GM19455 (cell line): ENCODE measurements around the gene ATG101.

Source experiments
- ATAC-seq: cut with Tn5 transposase; IDR thresholded peaks from one replicate; pipeline ENCODE4 v1.9.1; 2021; ENCODE audit not compliant: unreplicated experiment

ATG101 gene

DNA sequence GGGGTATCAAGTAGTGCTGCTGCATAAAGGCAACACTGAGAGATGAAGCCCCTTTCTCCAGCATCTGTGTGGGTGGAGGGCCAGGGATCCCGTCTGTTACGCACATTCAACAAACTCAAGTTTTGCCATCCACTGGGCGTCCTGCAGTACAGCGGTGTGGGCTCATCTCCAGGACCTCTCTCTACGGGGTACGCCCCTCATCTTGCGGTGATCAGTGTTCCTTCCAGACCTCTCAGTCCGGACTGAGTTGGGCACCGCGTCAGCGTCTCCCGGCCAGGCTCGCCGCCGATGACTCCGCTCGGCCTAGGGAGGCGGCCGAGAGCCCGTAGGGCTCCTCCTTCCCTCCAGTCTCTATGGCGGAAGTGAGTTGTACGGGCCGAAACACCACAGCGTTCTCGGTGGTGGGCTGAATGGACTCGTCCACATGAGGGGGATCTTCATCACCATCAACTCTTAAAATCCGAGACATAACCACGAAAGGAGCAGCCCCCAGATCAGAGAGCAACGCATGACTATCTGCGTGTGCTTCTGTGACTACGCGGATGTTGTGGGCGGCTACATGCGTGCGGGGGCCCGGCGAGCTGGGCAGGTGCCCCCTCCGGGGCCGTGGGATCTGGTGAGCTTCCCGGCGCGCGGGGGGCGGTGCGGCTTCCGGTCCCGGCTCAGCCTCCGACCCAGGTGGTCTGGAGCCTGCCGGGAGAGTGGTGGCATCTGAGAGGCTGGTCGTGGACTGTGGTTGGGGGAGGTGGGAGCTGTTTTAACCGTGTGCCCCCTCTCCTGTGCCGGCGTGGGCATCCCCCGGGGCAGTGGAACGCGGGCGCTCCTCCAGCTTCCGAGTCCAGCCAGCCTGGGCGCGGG lies at the start of gene ATG101:
ATG101 (plus strand) TSS at position 652 of the 858 bp plus-strand sequence. CDS start 3,673 bp downstream, outside the sequence.
- ATAC-seq: peak; percentile 96

GRCh38 chr12:52020539-52021336 lies 49.0 kb upstream of the ATG101 start:
- ATAC-seq: no peak

DNA sequence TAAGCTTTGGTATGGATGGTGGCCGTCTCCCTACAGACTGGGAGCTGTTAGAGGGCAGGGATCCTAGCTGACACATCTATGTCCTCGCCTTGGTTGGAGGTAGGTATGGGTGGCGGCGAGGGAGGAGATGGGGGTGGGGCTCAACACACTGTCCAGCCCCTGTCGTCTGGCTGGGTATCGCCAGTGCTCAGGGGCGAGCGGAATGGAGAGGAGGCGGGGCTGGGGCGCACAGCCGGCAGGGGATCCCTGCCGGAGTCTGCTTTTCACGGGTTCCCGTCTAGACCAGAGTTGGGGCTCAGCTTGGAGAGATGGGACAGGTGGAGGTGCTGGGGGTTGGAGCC lies 47.0 kb upstream of the ATG101 start:
- ATAC-seq: no peak

GRCh38 chr12:52023182-52023975 lies 46.4 kb upstream of the ATG101 start:
- ATAC-seq: no peak

DNA sequence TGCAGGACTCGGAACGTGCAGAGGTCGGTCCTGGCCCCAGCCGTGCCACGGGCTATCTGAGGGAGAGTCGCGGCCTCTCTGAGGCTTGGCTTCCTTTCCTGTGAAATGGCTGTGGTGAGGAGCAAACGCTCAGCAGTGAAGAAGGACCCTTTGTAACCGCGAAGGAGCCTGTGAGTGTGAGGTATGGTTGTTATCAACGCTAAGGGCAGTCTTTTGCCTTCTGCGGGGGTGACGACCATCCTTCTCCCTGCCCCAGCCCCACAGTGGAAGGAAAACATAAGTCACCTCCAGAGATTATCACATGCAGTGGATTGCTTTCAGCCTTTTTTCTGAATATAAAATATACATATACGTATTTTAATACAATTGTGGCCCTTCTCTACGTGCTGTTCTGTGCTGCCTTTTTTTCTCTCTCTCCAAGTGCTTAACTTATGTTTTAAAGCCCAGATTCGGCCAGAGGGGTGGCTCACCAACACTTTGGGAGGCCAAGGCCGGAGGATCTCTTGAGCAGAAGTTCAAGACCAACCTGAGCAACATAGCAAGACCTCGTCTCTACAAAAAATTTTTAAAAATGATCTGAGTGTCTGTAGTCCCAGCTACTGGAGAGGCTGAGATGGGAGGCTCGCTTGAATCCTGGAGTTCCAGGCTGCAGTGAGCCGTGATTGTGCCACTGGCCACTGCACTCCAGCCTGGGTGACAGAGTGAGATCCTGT lies 45.6 kb upstream of the ATG101 start:
- ATAC-seq: no peak

DNA sequence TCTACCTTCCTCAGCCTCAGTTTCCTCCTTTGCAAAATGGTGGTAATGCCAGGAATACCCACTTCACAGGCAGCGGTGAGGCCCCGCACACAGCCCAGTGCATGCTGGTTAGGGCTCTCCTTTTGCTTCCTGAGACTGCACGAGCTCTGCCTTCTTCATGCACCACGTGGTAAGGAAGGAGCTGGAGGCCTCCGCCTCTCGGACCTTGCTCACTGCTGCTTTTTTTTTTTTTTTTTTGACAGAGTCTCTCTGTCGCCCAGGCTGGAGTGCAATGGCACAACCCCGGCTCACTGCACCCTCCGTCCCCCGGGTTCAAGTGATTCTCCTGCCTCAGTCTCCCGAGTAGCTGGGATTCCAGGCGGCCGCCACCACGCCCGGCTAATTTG lies 44.9 kb upstream of the ATG101 start:
- ATAC-seq: no peak

- ATAC-seq: no peak
Observed at GRCh38 chr12:52026263-52026662, 43.5 kb upstream of the ATG101 start.

DNA sequence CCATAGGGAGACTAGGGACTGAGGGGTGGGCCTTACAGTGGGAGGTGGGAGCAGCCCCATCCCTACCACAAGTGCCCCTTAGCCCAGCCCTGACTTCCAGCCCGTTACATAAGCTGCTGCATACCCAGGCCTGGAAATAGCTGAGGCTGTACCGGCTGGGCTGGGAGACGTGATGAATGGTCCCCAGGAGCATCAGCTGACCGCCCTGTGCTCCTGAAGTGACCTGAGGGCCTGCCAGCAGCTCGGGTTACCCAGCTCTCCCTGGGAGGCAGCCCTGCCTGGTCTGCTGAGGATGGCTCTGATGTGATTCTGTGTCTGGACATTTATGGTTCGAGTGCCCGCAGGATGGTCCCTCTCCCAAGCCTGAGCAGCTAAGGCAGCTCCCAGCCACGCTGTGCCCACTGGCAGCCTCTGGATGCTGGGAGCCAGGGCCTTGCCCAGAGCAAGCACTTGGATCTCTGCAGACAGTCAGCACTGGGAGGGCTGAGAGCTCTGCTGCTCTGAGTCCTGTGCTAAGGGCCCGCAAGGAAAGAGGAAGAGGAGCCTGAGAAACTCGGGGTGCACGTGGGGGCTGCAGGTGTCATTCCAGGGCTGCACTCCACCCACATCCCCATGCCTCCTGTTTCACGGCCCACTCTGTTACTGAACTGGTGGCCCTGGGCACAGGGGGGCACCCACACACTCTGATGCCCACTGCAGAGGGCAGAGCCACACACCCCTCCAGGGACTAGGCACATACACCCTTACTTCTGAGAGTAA lies 42.5 kb upstream of the ATG101 start:
- ATAC-seq: no peak

GRCh38 chr12:52029685-52030084 lies 40.1 kb upstream of the ATG101 start:
- no peak for ATAC-seq

DNA sequence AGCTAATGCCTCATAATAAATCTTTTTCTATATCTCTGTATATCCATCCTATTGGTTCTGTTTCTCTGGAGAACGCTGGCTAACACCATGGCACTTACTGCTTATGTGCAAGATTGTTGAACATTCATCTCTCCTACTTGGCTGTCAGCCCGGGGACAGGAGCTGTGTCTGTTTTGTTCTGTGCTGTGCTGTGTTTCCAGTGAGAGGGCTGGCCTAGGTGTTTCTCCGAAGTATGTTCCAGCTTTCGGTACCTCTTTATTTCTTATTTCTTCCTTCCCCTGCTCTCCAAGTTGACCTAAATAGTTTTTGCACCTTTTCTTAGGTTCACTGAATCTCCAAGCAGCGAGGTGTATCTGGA lies 37.4 kb upstream of the ATG101 start:
- ATAC-seq: no peak

GRCh38 chr12:52032804-52033445 lies 36.9 kb upstream of the ATG101 start:
- peak; percentile 93 for ATAC-seq

- ATAC-seq: no peak
Observed at GRCh38 chr12:52033446-52034140, 36.2 kb upstream of the ATG101 start.

DNA sequence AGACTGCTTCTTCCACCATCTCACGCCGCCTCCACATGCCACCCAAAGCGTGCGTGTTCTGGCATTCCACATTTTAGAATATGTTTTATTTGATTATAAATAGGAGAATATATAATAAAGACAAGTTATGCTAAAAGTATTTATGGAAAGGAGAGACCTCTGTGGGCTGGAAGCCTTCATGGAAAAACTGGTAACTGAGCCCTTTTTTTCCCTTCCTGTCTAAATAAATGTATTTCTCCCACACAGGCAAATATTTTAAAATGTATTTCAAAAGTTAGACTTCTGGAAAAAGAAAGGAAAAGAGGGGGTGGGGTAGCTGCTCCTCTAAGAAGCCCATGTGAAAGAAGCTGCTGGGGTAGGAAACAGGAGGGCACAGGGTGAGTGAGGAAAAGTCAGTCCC lies 34.6 kb upstream of the ATG101 start:
- ATAC-seq: no peak

- no peak for ATAC-seq
Observed at GRCh38 chr12:52035926-52036325, 33.9 kb upstream of the ATG101 start.

DNA sequence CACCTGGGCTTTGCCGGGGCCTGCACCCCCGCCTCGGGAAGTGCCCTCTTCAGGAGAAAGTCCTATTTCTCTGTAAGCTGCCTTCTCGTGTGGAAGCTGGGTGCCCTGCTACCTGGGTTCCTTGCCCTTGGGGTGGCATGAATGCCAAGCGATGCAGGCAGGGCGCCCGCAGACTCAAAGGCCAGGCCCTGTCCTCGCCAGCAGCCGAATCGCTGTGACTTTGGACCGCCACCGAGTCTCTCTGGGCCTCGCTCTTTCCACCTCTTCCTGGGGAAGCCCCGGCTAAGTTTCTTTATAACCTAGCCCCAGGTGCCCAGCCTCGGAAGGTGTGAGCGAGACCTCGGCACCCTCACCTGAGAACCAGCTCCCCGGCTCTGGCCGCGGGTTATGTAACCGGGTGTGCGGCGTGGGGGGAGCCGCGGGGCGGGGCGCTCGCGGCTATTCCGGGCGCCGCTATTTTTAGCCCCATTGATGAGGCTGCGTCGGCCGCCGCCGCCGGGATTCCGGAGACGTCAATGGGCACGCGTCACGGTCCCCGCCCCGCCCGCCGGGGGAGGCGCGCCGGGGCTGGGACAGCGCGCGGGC lies 33.1 kb upstream of the ATG101 start:
- peak; percentile 44 for ATAC-seq

- ATAC-seq: no peak
Observed at GRCh38 chr12:52037248-52037861, 32.4 kb upstream of the ATG101 start.

DNA sequence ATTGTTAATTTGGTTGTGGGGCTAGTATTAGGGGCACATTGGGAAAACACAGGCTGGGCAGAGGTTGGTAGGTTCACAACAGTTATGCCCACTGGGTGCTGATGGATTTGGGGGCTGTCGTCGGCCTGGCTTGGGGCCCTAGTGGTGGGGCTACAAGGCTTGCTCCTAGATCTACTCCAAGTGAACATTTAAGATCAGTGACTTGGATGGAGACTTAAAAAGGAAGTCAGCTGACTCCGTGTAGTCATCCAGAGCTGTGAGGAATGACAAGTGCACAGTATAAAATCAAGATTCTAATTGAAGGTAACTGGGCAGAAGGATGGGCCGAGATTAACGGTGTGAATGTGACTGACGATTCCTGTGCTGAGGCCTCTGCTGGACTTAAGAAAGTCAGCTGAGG lies 31.3 kb upstream of the ATG101 start:
- ATAC-seq: no peak

GRCh38 chr12:52041035-52041434 lies 28.7 kb upstream of the ATG101 start:
- no peak for ATAC-seq
